ENCODE data around the gene FANCD2. TPM values are rescaled to one million over a fixed set of nuclear protein-coding genes. Genes with fewer than 3 reads are reported as not detected.
A peak's percentile ranks its signal among the peaks of the same experiment; 100 is the strongest.

The FANCD2 gene
- total RNA-seq, 3 donors from 2014 or later: 3.8 to 12.9 (median 5.4) TPM

DNA sequence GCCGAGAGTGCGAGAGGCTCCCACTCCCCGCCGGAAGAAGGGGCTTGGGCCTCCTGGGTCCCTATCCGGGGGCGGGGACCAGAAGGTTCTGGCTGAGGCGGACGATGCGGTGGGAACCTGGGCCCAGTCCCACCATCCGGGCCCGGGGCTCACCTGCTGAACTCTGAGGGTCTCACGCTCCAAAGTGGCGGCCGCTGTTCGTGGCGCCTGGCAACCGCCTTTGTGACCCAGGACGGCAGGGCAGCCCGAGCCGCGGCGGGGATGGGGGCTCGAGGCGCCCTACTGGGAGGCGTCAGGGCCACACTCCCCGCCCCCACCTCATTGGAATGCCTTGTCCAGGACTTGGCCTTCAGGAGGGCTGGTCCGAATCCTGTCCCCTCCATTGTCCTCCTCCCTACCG lies 81.9 kb downstream of the FANCD2 start, which contains the start of gene FANCD2OS:
Gene FANCD2OS, minus strand, starts transcription at position 165 of the 400 bp plus-strand sequence. CDS start 3,481 bp downstream, outside the sequence.
- Histone ChIP-seq H3K9me3 (no peaks in the 10 kb centered on the region), H3K4me1 (ENCODE audit: low read depth) (no peaks in the 10 kb centered on the region), H3K36me3 (ENCODE audit: low read depth) (no peaks in the 10 kb centered on the region), H3K4me3 (no peak within 1 kb of the TSS)
- TF ChIP-seq, protein P1, sequence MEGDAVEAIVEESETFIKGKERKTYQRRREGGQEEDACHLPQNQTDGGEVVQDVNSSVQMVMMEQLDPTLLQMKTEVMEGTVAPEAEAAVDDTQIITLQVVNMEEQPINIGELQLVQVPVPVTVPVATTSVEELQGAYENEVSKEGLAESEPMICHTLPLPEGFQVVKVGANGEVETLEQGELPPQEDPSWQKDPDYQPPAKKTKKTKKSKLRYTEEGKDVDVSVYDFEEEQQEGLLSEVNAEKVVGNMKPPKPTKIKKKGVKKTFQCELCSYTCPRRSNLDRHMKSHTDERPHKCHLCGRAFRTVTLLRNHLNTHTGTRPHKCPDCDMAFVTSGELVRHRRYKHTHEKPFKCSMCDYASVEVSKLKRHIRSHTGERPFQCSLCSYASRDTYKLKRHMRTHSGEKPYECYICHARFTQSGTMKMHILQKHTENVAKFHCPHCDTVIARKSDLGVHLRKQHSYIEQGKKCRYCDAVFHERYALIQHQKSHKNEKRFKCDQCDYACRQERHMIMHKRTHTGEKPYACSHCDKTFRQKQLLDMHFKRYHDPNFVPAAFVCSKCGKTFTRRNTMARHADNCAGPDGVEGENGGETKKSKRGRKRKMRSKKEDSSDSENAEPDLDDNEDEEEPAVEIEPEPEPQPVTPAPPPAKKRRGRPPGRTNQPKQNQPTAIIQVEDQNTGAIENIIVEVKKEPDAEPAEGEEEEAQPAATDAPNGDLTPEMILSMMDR (IDR thresholded peaks at IDR 0.05): no peak
- ATAC-seq: no peak
- no peak for DNase-seq
- intact Hi-C loops (cut with DNase I, micrococcal nuclease): no loop called here

DNA sequence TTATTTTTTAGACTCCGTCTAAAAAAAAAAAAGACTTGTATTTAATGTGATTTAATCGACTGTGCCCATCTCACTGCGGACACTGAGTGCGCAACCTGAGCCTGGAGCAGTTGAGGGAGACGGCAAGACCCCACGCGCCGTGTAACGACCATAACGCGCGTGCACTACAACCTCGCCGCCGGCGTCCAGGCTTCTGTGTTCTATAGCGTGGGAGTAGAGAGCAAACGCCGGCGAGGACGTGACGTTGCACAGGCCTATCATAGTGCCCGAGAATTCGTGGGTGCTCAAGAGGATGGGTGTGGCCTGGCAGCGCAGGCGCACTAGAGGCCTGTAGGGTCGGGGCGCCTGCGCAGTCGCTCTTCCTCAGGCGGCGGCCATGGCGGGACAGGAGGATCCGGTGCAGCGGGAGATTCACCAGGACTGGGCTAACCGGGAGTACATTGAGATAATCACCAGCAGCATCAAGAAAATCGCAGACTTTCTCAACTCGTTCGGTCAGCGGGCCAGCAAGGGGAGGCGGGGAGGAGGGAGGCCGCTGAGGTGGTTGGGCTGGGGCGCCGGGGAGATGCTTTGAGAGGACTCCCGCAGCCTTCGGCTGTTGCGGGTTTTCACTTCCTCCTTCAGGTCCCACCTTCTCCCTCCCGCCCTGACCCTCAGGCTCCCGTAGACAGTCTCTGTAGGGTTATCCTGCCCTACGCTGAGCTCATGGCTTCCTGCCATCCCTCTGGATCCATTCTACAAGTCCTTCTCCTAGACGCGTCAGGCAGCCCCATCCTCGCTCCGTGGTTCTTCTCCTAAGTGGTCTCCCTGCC lies 89.3 kb downstream of the FANCD2 start, which contains the start of gene BRK1:
Gene BRK1, plus strand, starts transcription at position 350 of the 812 bp plus-strand sequence. Its CDS starts 27 bp downstream, at position 377.
- Histone ChIP-seq H3K4me1 (ENCODE audit: low read depth) (peaks cover 13% of the 10 kb centered on the region), H3K4me3 (peak within 1 kb of the TSS; percentile 87), H3K9me3 (no peaks in the 10 kb centered on the region), H3K36me3 (ENCODE audit: low read depth) (no peaks in the 10 kb centered on the region)
- intact Hi-C loops (cut with DNase I, micrococcal nuclease): no loop called here
- TF ChIP-seq, protein P1 (IDR thresholded peaks at IDR 0.05): no peak
- ATAC-seq (peak; percentile 99), DNase-seq (peak; percentile 94 to 97 (median 97))

DNA sequence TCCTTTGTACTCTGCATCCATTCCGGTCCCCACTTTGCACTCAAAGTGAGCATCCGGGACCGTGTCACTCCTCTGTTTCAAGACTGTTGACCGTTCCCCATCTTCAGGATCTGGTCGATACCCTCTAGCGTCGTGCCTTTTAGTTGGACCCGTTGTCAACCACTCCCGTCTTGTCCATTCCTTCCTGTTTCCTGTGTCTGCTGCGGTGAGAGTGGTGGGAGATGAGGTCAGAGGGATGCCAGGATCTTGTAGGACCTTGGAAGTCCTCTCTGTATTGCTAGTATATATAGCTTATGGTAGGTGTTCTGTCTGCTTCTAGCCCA lies 89.9 kb downstream of the FANCD2 start:
- H3K4me3 ChIP-seq: peak overlapping the region; percentile 87
- intact Hi-C loops (cut with DNase I, micrococcal nuclease): no loop called here
- H3K36me3 ChIP-seq (ENCODE audit: low read depth): no peaks in the 10 kb centered on the region
- DNase-seq (no peak), ATAC-seq (peak; percentile 41)
- H3K4me1 ChIP-seq (ENCODE audit: low read depth): peaks cover 13% of the 10 kb centered on the region
- TF ChIP-seq, protein P1 (IDR thresholded peaks at IDR 0.05): no peak
- no peaks in the 10 kb centered on the region for H3K9me3 ChIP-seq

DNA sequence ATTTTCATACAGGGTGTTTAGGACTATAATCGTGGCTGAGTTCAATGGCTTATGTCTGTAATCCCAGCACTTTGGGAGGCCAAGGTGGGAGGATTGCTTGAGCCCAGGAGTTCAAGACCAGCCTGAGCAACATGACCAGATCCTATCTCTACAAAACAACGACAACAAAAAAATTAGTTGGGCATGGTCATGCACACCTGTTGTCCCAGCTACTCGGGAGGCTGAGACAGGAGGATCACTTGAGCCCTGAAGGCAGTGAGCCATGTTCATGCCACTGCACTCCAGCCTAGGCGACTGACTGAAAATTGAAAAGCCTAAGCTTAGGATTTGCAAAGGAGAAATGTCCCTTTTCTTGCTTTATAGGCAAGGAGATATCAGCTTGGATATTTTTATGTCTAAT lies 90.7 kb downstream of the FANCD2 start:
- DNase-seq (no peak), ATAC-seq (no peak)
- TF ChIP-seq, protein P1 (IDR thresholded peaks at IDR 0.05): no peak
- Histone ChIP-seq H3K9me3 (no peaks in the 10 kb centered on the region), H3K4me1 (ENCODE audit: low read depth) (peaks cover 13% of the 10 kb centered on the region), H3K4me3 (no peak overlapping the region), H3K36me3 (ENCODE audit: low read depth) (no peaks in the 10 kb centered on the region)
- intact Hi-C loops (cut with DNase I, micrococcal nuclease): no loop called here

DNA sequence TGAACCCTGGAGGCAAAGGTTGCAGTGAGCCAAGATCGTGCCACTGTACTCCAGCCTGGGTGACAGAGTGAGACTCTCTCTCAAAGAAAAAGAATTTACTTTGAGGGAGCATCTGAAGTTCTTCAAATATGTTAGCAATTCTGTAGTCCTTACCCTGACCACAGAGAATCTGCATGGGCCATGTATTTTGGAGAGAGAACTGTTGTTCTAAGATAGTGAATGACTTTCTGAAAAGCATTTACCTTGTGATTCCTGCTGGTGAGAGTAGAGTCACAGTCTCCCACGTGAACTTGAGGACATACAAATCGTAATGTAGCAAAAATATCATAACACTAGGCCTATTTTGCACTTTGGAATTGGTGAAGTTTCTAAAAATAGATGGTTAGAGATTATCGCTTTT lies 93.1 kb downstream of the FANCD2 start:
- intact Hi-C loops (cut with DNase I, micrococcal nuclease): no loop called here
- H3K4me1 ChIP-seq (ENCODE audit: low read depth): peaks cover 13% of the 10 kb centered on the region
- TF ChIP-seq, protein P1 (IDR thresholded peaks at IDR 0.05): no peak

More for the DNA sequence above, 93.1 kb downstream of the FANCD2 start:
- ATAC-seq (no peak), DNase-seq (no peak)
- H3K36me3 ChIP-seq (ENCODE audit: low read depth): no peaks in the 10 kb centered on the region
- H3K4me3 ChIP-seq: no peak overlapping the region
- H3K9me3 ChIP-seq: no peaks in the 10 kb centered on the region

All from mucosa of descending colon (tissue), 3 donors.